G401 (cell line): ENCODE measurements around the gene NTMT2. TPM values are rescaled to one million over a fixed set of nuclear protein-coding genes. Genes with fewer than 3 reads are reported as not detected.

Experiments
- DNase-seq: peaks from one replicate; pipeline ENCODE4 v3.0.0-alpha.2; 2015; ENCODE audit warnings: low spot score
- in situ Hi-C: cut with HindIII; loops from 2 replicates; pipeline ENCODE4 v1.10.0; 2016; ENCODE audit warnings: low sequenced_read_pairs, mixed read lengths
- total RNA-seq: library from RNA; depleted of rRNA; stranded (reverse); fragments of >200 nt; shearing (Covaris generic); gene quantifications from 2 replicates; pipeline ENCODE4 v1.2.3, GENCODE V29; 2014; rRNA removed

NTMT2 gene
- total RNA-seq, 1 experiment from 2014 or later = not detected

DNA sequence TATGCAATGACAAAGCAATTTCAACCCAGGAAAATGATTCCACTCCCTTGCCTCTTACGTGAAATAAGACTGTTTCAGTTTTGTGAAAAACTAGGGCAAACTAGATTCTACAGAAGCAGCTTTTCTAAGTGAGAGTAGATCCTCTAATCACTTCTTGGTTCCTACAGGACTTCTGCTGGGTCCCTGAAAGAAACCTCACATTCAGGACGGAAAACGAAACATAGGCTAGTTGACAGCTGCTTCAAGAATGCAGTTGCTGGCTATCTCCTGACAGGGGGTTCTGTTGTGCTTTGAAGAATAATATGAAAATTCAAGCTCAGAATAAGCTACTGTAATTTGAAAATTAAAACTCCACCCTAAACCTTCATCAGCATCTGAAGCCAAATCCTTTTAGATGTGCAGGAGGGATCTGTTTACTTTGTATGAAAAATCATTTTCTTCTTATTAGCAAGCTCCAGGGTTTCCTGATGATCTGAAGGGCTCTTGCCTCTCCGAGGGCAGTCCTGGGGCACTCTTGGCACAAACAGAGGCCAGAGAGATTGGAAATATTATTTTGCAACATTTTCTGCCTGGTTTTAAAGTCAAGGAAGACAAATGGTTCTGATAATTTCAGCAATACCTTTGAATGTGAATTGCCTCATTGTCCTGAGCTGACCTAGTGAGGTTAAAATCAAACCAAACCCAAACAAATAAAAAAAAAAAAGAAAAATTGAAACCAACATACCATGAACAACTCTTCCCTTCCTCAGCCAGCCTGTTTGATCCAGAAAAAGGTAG is 55.0 kb downstream of the NTMT2 start:
- in situ Hi-C loops = no loop called here

DNA sequence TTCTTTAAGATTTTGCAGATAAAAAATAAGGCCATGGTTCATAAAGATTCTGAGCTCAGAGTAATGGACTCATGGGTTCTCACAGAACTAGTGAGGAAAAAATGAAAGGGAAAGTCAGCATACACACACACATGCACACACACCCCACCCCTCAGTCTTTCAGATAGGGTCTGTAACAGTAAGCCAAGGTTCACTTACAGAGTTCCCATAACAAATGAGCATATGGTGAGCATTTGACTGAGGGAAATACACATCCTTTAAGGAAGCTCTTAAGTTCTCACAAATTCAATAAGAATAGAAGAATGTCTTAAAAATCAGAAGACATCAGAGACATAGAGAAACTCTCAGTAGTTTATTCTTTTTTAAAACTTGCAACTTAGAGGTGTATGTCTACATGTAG is 57.9 kb downstream of the NTMT2 start:
- in situ Hi-C loops = no loop called here
- DNase-seq = no peak

More for the DNA sequence above, 55.0 kb downstream of the NTMT2 start:
- DNase-seq = no peak

DNA sequence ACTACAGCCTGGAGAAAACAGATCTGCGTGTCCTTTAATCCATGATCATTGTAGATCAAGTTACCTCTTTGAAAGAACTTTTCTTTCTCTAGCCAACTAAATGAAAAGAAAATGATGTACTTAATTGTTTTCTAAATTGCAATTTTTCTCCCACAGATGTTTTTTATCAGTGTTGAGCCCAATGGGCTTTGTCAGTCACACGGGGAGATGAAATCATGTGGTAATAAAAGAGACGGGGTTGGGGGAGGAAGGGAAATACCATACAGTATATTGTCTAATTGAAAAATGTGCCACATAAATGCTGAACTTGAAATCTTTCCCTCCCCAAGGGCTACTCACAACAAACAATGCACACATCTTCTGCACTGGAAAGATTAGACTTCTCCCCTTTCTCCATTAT is 58.4 kb downstream of the NTMT2 start:
- in situ Hi-C loops = no loop called here
- no peak for DNase-seq

DNA sequence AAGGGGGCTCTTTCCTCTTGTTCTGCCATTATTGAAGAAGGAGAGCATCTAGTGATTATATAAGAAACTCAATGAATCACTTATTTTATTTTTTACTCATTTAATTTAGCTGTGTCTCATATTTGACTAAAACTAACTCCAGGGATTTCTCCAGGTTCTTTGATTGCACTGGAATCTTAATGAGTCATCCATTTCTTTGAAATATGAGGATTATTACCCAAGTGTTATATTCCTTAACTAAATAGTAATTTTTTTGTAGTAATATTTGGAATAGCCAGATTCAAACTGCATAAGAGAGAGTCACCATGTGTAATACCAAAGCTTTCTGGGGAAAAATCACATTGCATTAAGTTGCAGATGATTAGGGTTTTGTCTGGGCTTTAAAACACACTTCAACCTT is 59.5 kb downstream of the NTMT2 start:
- no peak for DNase-seq
- in situ Hi-C loops = no loop called here

DNA sequence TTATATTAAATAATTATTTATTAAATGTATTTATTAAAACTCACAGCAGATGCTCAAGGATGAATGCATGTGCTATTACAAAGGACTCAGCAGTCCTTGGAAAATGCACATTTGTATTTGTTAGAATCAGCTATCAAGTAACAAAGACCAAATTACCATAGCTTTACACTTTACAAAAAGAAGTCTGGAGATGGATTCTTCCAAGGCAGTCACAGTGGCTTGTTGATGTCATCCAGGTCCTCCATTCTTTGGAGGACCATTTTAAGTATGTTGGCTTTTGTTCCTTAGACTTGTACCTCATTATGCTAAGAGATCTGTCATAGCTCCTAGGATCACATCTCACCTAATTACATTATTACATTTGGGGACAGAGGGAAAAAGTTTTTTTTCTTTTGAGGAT is 63.4 kb downstream of the NTMT2 start:
- in situ Hi-C loops = no loop called here
- no peak for DNase-seq

DNA sequence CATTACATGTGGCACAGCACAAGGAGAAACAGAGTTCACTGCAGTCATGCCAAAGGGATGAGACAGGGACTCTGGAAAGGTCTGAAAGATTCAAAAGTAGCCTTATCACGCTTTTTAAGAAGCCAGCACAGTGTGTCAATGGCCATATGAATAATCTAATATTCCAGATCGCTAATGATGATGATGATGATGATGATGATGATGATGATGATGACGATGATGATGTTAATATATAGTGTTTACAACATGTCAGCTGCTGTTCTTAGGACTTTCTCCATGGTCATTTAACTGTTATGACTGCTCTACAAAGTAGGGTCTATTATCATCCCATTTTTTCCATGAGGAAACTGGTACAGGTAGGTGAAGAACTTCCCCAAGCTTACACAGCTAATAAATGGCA is 64.4 kb downstream of the NTMT2 start:
- no peak for DNase-seq
- in situ Hi-C loops = no loop called here

DNA sequence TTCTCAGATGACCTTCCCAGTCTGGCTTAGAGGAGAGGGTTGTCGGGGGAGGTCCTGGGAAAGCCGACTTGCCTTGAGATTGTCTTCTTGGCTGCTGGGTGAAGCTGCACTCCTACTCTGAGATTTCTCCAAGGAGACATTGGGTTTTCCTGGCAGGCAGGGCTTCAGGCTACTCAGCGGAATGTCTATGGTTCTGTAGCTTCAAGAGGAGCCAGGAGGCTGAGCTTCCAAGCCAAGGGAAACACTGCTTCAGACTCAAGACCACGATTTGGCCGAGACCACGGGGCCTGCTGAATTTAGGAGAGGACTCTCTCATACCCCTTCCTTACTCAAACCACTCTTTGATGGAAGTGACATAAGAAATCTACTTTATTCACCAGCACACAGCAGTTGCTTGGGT is 67.8 kb downstream of the NTMT2 start:
- in situ Hi-C loops = no loop called here

DNA sequence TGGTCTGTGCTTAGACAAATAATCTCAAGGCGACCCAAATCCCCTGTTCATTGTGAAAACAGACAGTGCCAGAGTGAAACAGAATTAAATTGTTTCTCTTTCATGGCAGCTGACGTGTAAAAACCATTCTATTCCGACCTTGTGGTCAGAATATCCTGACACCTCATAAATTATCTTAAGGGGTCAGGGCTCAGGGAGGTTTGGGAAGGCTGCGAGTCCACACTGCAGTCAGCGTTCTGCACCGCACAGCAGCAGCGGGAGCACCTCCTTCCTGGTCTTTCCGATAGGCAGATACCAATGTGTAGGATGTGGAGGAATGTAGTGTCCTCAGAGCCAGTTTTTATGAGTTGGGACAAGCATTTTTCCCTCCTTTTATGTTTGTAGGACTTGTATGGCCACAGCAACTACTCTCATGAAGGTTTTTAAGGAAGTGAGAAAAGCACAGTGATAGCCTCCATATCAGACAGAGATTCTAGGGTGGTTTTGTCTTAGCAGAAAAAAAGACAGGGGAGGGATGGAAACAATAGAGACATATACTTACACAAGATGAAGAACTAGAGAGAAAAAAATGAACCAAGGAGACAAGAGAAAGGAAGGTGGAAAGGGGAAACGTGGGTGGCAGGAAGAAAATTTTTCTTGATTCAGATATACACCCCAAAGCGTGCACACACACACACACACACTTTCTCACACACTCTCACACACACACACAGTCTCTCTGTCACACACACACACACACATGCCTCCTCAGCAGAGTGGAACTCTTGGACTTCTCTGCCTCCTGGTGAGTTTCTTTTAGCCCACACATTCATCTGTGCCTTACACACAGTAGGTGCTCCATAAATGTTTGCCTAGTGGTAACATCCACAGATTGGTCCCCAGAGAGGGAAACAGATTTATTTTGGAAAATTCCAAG is 68.6 kb downstream of the NTMT2 start:
- no peak for DNase-seq
- in situ Hi-C loops = no loop called here

More for the DNA sequence above, 67.8 kb downstream of the NTMT2 start:
- DNase-seq = no peak

DNA sequence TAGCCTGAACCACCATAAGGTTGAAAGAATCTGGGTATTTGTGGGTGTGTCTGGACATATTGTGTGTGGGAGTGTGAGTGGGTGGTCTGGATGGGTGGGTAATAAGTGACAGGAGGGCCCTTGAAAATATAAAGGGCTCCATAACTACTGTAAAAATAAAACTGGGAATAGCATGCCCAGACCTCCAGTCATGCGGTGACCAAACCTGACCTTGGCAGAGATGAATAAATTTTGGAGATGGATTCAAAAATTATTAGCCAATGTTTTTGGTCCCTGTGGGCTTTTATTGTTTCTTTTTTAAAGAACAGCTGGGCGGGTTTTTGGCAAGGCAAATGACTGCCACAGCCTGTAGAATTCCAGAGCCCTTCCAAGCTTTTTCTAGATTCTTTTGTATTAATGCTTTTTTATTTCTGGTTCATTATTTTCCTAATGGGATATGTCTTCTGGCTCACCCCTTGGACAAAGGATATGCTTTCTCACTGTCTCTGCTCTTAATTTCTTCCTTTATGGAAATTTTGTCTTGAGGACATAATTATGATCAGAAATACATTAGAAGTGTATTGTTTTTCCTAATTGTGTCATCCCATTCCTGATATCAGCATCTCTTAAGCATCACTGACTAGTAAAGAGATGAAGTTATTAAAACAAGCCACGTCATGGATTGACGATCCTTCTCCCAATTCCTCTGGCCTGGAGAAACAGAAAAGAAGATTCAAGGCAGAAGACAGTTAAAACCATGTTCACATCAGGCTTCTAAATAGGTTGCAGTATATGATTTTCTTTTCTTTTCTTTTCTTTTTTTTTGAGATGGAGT is 69.5 kb downstream of the NTMT2 start:
- in situ Hi-C loops = no loop called here
- DNase-seq = no peak

DNA sequence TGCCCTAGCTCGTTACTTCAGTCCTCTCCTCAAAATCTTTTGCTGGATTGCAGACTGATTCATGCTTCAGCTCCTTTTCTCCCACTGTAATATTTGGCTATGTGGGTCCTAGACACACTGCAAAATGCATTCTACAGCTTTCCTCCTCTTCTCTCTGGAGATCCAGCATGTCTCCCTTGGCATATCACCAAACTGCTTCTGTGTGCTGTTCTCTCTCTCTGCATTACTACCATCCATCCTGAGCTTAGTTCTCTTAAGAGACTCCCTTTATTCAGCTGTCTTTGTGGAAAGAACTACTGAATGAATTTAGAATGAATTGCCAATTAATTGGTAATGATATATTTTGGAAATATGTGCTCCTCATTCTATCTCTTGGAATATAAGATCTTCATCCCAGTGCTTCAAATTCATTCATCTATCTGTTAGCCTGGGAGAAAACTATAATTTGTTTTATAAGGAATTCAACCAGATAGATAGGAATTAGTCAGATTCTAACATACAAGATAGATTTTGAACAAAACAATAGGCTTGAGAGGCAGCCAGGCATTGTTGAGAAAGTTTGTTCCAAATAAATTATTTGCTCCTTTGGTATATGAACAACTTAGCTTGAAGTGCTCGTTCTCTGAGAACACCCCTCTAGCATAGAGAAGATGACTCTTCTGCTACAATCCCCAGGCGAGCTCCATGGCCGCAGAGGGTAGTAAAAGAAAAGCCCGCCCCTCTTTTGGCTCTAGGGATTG is 71.9 kb downstream of the NTMT2 start:
- DNase-seq = no peak
- in situ Hi-C loops = no loop called here

DNA sequence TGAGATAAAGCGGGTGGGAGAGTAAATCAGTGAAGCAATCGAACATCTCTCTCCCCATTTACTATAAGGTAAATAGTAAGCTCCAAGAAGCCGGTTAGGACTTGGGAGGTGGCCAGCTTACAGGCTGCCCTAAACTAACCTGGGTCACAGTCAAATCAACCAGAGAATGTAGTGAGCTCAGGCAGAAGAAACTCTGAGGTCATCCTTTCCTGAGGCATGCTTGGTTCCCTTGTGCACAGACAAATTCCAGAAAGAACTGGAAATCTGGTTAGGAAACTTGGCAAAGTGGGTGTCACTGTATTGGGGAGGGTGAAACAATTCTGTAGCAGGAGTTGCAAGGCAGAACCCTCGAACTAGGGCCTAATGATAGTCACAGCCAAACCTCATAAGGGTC is 72.5 kb downstream of the NTMT2 start:
- in situ Hi-C loops = no loop called here
- no peak for DNase-seq

Other genes starting within 250 kb of the NTMT2 start
- 34.5 and 51.5 TPM in 2 replicates for gene KIFAP3, start 71.3 kb upstream of the NTMT2 start, total RNA-seq